Fibroblast of villous mesenchyme (primary cell): Measurements from ENCODE around the gene USP15. TPM values are rescaled to one million over a fixed set of nuclear protein-coding genes. Genes with fewer than 3 reads are reported as not detected.

ENCODE experiments used
- DNase-seq: peaks from one replicate; pipeline ENCODE4 v3.0.0-alpha.2; 2010; ENCODE audit warnings: low read depth
- H3K4me3 ChIP-seq: 2 replicates; pipeline ENCODE4 v1.5.1; 2011; ENCODE audit warnings: low read depth, mild to moderate bottlenecking, low read length
- total RNA-seq: library from RNA; depleted of rRNA; stranded (reverse); fragments of >200 nt; gene quantifications from 2 replicates; pipeline ENCODE4 v1.2.3, GENCODE V29; 2012
- TF ChIP-seq, protein P1 (sequence below): IDR thresholded peaks from 2 replicates; pipeline ENCODE4 v1.5.1; 2012; ENCODE audit warnings: low read depth, mild to moderate bottlenecking, low read length; ENCODE audit not compliant: insufficient read depth

Gene USP15
- total RNA-seq, 1 donor: 66.1 TPM

- no peak overlapping the region for H3K4me3 ChIP-seq
- no peak for DNase-seq
- TF ChIP-seq, protein P1, sequence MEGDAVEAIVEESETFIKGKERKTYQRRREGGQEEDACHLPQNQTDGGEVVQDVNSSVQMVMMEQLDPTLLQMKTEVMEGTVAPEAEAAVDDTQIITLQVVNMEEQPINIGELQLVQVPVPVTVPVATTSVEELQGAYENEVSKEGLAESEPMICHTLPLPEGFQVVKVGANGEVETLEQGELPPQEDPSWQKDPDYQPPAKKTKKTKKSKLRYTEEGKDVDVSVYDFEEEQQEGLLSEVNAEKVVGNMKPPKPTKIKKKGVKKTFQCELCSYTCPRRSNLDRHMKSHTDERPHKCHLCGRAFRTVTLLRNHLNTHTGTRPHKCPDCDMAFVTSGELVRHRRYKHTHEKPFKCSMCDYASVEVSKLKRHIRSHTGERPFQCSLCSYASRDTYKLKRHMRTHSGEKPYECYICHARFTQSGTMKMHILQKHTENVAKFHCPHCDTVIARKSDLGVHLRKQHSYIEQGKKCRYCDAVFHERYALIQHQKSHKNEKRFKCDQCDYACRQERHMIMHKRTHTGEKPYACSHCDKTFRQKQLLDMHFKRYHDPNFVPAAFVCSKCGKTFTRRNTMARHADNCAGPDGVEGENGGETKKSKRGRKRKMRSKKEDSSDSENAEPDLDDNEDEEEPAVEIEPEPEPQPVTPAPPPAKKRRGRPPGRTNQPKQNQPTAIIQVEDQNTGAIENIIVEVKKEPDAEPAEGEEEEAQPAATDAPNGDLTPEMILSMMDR: no peak
Measured at GRCh38 chr12:62414180-62414579, 154.0 kb downstream of the USP15 start.

DNA sequence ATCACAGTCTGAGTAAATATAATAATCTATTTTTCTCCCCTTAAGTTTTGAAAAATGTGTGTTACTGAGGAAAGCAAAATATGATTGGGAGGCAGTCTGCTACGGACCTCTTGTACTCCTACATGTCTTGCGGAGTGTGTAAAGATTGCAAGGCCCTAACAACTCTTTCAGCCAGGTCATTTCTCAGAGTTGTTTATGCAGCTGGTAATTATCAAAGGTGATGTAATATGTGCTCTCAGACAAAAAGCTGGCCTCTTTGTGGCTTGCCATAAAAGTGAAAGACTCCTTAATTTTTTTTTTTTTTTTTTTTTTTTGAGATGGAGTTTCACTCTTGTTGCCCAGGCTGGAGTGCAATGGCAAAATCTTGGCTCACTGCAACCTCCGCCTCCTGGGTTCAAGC is 165.9 kb downstream of the USP15 start:
- DNase-seq: peak; percentile 86
- H3K4me3 ChIP-seq: no peak overlapping the region
- TF ChIP-seq, protein P1: no peak

DNA sequence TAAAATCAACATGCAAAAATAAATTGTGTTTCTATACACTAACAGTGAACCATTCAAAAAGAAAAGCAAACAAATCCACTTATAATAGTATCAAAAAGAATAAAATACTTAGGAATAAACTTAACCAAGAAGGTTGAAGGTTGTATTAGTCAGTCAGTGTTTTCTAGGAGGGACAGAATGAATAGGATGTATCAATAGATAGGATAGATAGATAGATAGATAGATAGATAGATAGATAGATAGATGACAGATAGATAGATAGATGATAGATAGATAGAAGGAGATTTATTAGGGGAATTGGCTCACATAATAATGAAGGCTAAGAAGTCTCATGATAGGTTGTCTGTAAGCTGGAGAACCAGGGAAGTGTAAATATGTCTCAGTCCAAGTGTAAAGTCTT is 169.3 kb downstream of the USP15 start:
- TF ChIP-seq, protein P1: no peak

DNA sequence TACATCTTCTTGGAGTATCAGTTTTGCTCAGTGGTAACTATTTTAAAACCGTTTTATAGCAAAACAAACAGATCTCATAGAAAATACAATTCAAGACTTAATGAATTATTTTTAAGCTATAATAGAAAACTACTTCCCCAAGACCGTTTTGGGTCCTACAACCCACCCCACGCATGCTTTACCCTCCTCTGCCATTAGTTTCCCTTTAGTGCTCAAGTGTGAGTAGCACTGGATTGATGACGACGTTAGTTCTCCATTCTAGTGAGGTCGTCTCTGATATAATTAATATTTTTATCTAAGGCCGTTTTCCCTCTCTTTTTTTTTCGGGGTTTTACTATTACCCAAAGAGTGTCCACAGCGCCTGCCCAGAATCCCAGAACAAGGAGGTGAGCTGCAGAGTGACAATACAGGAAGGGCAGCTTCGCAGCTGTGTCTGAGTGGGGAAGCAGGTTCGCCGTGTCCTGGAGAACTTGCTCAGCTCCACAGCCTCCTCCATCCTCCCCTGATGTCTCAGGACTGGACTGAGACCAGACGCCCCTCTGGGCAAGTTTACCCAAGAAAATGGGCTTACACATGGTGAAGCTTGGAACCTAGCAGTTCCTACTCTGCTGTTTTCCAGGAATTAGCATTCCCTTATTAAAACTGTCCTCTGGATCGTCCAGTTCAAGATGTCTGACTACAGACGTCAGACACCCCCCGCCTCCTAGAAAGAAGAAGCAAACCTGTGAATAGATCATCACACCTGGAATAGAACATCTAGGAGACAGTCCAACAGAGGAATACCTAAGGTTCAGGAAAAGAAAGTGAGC is 174.5 kb downstream of the USP15 start:
- TF ChIP-seq, protein P1: no peak
- peak overlapping the region; percentile 59 for H3K4me3 ChIP-seq
- DNase-seq: no peak

More for the DNA sequence above, 169.3 kb downstream of the USP15 start:
- no peak for DNase-seq
- no peak overlapping the region for H3K4me3 ChIP-seq

DNA sequence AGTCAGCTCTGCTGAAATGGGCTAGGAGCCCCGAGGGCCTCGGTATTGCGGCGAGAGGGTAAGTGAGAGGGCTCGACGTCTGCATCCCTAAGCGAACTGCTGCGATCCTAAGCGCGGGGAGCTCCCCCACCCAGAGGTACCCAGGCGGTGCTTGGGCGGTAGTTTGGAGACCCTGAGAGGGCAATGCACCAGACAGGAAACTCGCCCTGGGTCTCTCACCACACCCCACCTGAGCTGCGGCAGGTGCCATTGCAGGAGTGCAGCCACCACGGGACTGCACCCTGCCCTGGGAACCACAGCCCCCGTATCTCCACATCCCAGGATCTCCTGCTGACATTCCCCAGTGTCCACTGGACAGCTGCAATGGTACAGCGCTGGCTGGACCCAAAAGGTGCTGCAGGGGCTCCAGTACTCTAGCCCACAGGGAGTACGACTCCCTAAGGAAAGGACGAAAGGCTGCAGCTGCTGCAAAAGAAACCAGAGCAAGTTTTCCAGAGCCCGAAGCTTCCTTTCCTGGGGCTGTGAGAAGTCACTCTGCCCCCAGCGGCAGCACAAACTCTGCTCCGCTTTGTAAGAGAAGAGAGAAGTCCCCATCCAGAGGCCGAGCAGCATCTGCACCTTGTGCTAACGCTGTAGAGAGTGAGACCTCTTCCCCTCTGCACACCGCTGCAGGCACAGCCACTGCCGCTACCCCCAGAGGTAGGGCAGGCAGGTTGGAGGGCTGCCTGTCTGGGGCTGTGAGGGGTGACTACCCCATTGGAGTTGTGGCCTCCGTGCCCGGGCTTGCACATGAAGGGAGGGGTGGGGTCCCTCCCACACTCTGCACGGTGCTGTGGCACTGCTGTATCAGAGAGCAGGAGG is 175.3 kb downstream of the USP15 start:
- DNase-seq: peak; percentile 63
- TF ChIP-seq, protein P1: peak; percentile 68

GRCh38 chr12:62436164-62436503 is 175.9 kb downstream of the USP15 start:
- TF ChIP-seq, protein P1: no peak
- H3K4me3 ChIP-seq: no peak overlapping the region
- no peak for DNase-seq

More for the DNA sequence above, 175.3 kb downstream of the USP15 start:
- H3K4me3 ChIP-seq: peak overlapping the region; percentile 59
